Stimulated activated CD4-positive, alpha-beta T cell treated with anti-CD3 and anti-CD28 coated beads, TNF-alpha, amount 100 ng/mL, for 24 hours (primary cell): ENCODE data around the gene PHLDB2.

ENCODE experiments used
- DNase-seq, 3 experiments: peaks; one replicate each; pipeline ENCODE4 v3.0.0-alpha.2; 2020; ENCODE audit warnings: low read depth in 3 of 3

The PHLDB2 gene

DNA sequence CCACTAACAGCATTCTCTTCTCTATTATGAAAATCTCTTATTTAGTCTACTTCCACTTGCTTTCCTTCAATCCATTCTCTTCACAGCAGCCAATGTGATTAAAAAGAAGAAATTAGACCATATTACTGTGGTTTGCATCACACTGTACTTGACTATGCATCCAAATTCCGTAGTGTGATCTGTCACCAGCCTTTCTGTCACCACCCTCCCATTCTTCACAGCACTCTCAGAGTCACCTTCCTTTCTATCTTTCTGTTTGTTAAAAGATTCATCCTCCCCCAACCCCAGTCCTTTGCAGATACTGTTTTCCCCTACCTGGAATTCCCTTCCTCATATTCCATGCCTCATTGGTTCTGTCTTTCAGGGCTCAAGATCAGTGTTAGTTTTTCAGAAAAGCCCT lies 64.7 kb downstream of the PHLDB2 start:
- DNase-seq, result no peak

DNA sequence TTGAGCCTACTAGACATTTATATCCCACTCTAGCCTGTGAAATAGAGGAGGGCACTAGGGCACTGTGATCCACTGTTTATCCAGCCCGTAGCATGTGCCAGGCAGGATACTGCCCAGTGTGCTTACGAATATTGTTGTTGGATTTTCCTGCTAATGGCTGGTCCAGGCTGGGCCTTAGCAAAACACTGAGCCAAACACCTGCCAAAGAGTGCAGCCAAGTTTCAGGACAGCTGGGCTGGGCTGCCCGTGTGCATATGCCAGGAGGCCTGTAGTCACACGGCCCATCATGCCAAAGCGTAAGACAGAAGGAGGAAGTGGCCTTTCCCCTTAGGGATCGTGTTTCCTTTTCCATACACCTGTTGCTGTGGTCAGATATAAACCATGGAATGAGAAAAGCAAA lies 65.2 kb downstream of the PHLDB2 start:
- DNase-seq, result no peak

GRCh38 chr3:111926266-111926676 lies 67.2 kb downstream of the PHLDB2 start:
- no peak for DNase-seq

DNA sequence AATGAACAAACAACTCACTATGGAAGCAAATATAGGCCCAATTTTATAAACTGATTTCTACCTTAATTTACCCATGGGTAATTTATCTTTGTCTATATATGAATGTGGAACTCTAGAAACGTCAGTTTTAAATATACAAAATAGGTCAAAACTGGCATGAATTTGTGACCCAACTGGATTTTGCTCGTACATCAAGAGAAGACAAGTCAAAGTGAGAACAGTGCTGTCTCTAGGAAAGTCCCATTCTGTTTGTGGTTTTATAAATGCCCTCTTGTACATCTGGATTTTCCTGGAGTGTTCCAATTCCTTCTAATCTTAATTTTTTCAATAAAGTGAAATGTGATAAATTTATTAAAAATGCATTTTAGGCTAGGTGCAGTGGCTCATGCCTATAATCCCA lies 69.5 kb downstream of the PHLDB2 start:
- DNase-seq, result no peak

GRCh38 chr3:111929484-111929883 lies 70.4 kb downstream of the PHLDB2 start:
- no peak for DNase-seq

DNA sequence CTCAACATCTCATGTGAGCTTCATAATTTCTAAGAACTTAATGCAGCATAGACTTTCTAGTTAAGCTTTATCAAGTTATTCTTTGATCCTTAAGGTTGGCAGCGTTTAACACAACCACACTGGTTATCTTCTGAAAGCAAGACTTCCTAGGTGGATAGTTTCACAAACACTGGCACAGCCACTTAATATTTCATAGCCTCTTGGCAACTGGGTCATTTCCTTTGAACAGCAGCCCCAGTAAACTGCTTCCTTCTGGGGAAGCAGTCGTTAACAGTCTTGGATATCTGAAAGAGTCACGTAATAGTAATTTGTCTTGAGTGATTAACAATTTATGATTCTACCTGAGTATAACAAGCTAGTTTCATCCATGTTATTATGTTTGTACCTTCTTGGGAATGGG lies 73.9 kb downstream of the PHLDB2 start:
- DNase-seq, result no peak

DNA sequence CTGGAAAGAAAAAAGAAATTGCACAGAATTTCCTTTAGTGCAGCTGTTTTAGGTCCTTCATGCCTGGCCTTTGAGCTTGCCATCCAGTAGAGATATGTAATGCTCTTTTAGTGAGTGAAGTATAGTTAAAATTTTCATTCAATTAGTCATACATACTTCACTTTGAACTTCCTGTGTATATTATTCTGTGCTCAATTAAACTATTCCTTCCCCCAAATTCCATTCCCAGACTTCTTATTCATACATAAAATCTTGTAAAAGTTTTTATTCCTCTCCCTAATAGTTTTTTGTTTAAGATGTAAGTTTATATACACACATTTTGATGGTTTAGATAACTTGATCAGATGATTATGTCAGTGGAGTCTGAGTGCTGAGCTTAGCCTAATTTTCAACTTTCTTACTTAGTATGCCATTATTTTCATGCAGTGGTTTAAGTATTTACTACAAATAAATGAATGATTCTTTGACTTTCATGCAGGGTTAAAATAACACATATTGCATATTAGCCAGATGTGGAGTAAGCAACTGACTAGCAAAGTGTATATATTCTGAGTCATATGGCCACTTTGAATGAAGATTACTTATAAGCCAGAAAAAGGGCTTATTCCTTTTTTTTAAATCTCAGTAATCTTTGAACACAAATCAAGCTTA lies 77.3 kb downstream of the PHLDB2 start:
- DNase-seq, result no peak

DNA sequence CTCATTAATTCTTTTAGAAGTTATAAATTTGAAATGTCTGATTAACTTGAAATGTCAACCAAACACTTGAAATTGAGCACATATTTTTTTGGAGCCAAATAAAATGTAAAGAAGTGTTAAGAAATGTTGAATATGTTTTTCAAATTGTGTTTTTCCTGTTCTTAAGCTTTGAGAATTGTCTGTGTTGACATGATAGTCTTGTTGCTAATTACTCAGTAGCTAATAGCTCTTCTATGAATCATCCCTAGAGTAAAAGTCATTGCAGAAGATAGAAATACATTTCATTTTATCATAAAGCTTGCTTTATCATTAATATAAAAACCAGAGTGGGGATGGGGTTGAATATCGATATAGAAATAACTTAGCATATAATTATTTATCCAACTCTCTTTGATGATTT lies 77.9 kb downstream of the PHLDB2 start:
- no peak for DNase-seq

DNA sequence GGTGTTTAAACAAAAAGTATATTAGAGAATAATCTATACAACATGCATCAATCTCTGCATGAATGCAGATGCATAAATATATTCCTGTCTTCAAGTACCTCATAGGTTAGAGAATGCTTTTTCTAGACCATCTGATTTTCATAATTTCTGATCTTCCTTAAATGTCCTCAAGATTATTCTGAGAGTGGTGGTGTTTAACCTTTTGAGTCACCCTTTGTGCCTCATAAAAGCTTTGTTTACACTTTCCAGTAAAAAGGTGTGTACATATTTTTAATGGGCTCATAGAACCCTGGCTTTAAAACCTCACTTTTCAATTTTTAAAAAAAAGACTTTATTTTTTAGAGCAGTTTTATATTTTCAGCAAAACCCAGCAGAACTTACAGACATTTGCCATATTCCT lies 78.8 kb downstream of the PHLDB2 start:
- DNase-seq, result no peak

DNA sequence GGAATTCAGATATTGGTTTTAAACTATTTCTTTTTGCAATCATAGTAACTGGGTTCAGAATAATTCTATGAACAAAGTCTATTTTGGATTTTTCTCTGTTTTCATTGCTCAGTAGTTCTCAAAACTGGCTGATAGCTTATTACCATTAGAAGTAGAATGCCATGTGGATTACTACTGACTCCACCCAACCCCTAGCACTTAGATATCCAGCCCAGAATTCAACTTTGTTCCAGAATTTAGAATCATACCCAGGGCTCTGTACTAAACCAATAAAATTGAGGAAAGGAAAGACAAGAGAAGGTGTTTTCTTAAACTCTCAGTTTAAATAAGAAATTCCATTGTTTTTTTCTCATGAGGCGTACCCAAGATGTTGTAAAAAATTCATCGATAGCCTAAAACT lies 80.8 kb downstream of the PHLDB2 start:
- DNase-seq, result no peak

- no peak for DNase-seq
These were observed 84.5 kb downstream of the PHLDB2 start for GRCh38 chr3:111943533-111943932.

DNA sequence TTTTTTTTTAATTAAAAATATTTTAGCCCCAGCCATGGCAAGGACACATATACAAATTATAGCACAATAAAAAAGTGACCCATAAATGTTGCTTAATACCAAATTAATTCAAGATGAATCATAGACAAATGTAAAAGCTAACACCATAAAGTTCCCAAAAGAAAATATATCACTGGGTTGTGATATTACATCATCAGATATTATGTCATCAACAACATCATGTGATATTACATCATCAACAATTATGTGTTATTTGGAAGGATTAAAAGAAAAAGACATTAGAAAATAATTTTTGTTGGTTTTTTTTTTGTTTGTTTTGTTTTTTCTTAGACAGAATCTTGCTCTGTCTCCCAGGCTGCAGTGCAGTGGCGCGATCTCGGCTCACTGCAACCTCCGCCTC lies 85.3 kb downstream of the PHLDB2 start:
- DNase-seq, result no peak

- no peak for DNase-seq
These were observed 88.2 kb downstream of the PHLDB2 start for GRCh38 chr3:111947231-111947630.

DNA sequence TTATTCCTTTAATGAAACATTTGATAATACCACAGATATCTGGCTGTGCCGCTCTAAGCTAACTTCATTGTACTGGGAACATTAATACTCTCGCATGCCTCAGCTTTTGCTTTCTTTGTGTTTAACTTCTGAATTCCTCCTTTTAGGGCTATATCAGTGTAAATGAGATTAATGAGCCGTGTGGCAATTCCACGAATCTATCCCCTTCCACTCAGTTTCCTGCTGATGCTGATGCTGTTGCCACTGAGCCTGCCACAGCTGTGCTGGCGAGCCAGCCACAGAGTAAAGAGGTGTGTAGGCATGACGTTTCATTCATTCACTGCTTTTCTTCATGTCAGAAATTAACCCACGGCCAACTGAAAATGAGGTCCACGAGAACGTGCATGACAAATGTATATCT lies 89.7 kb downstream of the PHLDB2 start:
- DNase-seq, result no peak

GRCh38 chr3:111949712-111950111 lies 90.6 kb downstream of the PHLDB2 start:
- DNase-seq, result no peak

- no peak for DNase-seq
These were observed 92.0 kb downstream of the PHLDB2 start for GRCh38 chr3:111951032-111951431.

DNA sequence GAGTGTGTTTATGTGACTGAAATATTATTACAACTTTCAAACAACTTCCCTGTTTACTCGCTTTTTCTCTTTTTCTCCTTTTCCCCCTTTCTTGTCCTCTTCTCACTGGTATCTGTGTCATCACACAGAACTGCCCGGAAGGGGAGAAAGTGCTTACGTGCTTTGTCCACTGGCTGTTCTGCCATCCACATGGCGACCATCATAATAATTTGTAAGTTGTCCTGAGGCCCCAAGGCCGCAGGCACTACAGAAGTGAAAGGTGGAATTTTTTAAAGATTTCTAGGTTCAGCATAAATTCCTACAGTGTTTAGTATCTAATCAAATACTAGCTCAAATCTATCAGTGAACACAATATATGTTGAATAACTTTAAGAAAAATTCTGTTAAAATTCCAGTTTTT lies 93.0 kb downstream of the PHLDB2 start:
- DNase-seq, result no peak

DNA sequence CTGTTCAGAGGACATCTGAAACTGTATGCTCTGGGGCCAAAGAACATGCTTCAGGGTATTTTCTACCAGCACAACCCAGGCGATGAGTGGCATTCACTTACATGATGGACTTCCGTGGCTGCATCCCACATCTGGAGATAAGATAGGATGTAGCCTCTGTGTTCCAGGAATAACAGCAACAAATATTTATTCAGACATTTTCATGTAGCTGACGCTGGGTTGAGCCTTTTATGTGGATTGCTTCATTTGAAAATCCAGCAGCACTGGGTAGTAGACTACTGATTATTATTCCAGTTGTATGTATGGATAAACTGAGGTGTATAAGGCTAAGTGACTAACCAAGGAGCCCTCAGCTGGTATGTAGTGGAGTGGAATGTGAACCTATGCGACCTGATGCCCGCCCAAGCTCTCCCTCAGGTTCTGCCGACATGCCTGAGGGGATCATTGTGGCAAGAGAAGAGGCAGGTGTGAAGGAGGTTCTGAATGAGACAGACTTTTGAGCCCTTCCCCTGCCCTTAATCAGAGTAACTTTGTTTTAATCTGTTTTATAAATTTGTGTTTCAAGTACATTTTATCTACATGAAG lies 93.9 kb downstream of the PHLDB2 start:
- no peak for DNase-seq

DNA sequence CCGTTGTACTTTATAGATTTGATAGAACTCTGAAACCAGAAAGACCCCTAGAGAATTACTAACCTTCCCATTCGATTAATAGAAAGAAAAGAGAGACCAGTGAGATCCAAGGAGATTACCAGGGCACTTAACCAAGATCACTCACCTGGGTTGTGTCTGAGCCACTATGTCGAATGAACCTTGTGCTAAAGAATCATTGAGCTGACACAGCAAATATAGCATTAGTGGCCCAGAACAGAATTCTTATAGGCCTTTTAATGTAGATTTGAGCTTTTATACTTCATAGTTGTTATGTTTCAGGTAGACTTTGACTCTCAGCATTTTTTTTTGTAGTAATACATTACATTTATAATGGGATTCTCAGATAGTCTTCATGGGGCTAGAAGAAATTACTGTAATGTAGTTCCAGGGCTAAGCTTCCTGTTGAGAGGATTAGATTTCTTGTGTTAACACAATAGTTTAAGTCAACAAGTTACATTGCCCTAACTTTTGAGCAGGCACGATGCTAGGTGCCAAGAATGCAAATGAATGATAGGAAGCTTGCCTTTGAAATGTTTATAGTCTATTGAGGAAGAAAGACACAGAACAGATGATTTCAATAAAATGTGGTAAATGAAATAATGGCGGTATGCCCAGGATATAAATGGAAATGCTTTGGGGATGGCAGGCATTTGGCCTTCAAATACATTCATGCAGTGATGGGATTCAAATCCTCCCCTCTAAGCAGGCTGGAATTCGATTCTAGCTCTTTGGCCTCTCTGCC lies 95.3 kb downstream of the PHLDB2 start:
- no peak for DNase-seq

DNA sequence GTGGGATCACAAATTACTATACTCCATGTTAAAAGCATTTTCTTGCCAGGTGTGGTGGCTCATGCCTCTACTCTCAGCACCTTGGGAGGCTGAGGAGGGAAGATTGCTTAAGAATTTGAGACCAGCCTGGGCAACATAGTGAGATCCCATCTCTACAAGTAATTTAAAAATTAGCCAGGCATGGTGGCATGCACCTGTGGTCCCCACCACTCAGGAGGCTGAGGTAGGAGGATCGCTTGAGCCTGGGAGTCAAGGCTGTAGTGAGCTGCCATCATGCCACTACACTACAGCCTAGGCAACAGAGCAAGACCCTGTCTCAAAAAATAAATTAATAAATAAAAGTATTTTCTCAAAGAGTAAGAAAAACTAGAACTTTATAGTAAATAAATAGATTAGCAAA lies 96.8 kb downstream of the PHLDB2 start:
- DNase-seq, result no peak

DNA sequence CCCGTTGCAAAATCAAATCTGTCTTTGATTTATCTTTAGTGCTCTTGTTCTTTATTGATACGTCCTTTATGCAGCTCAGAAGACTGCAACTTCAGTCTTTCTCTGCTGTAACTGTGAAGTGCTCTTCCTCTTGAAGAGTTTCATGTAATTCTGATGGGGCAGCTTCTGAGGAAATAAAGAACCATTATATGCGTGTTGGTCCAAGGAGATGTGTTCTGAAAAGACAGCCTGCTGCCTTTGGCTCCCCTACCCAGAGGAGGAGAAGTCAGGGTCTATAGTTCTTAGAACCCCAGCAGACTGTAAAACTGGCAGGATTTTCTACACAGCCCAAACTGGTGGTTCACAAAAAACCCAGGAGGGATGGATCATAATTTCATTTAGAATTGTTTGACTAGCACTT lies 97.4 kb downstream of the PHLDB2 start:
- no peak for DNase-seq

DNA sequence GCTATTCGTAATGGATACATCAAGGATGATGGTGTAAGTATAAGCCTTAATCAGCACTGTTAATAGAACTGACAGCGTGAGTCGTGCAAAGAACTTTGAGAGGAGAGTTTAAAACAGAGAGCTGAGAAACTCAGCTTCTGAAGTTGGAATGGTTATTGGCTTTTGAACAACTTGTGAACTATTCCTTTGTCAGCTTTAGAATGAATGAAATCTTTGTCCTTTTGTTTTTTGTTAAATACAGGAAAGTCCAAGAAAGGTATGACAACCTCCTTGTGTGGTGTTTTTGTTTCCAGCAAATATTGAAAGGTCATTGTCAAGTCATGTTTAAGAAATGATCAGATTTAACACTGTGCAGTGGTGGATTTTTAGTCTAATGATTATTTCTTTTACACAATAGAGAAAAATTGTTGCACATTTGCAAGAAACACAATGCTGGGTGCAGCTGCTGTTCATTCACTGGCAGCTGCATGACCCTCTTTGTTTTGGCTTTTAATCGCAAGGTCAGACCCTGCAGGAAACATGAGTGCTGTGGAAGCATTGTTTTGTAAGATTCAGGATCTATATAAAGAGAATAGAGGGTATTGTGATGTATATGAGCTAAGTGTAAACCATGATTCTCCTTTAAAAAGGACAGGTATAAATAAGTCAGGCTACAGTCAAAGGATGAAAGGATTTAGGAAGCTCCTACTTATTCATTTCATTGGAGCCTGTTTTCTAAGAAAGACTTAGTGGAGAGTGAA lies 98.1 kb downstream of the PHLDB2 start:
- DNase-seq, result no peak
